Liver (tissue), 3 donors: ENCODE measurements around the gene KIF4B.

ENCODE experiments used
- ATF3 ChIP-seq: IDR thresholded peaks from 2 replicates; pipeline ENCODE4 v1.6.1; 2016; ENCODE audit warnings: antibody characterized with exemption
- CTCF ChIP-seq: fragments of 150-350 bp; IDR thresholded peaks from 2 replicates; pipeline ENCODE4 v1.5.1; 2017; ENCODE audit warnings: improper control_type of control experiment, low read depth, low read length; ENCODE audit not compliant: missing input control
- EGR1 ChIP-seq, 2 donors: IDR thresholded peaks; 2 replicates each; pipeline ENCODE4 v1.6.1; 2016 to 2018; ENCODE audit warnings: antibody characterized with exemption in 2 of 2, low read depth in 2 of 2
- FOXA1 ChIP-seq: IDR thresholded peaks from 2 replicates; pipeline ENCODE4 v1.6.1; 2016; ENCODE audit warnings: antibody characterized with exemption
- HNF4A ChIP-seq, 2 donors: conservative IDR thresholded peaks; 2 replicates each; pipeline ENCODE4 v1.6.1; 2016; ENCODE audit warnings: antibody characterized with exemption in 2 of 2, mild to moderate bottlenecking in 2 of 2
- JUND ChIP-seq, 2 donors: IDR thresholded peaks; 2 replicates each; pipeline ENCODE4 v1.6.1; 2016; ENCODE audit warnings: antibody characterized with exemption in 2 of 2
- MAX ChIP-seq: IDR thresholded peaks from 2 replicates; pipeline ENCODE4 v1.6.1; 2016; ENCODE audit warnings: antibody characterized with exemption
- NR2F2 ChIP-seq: IDR thresholded peaks from 2 replicates; pipeline ENCODE4 v1.6.1; 2016; ENCODE audit warnings: antibody characterized with exemption
- RAD21 ChIP-seq, 2 donors: IDR thresholded peaks; 2 replicates each; pipeline ENCODE4 v1.6.1; 2016; ENCODE audit warnings: antibody characterized with exemption in 2 of 2, mild to moderate bottlenecking in 2 of 2
- REST ChIP-seq: IDR thresholded peaks from 2 replicates; pipeline ENCODE4 v1.6.1; 2016; ENCODE audit warnings: antibody characterized with exemption, mild to moderate bottlenecking
- RXRA ChIP-seq, 2 donors: IDR thresholded peaks; 2 replicates each; pipeline ENCODE4 v1.6.1; 2017 to 2018; ENCODE audit warnings: antibody characterized with exemption in 2 of 2, mild to moderate bottlenecking in 1 of 2
- SP1 ChIP-seq: IDR thresholded peaks from 2 replicates; pipeline ENCODE4 v1.6.1; 2018; ENCODE audit warnings: antibody characterized with exemption, mild to moderate bottlenecking
- TAF1 ChIP-seq: conservative IDR thresholded peaks from 2 replicates; pipeline ENCODE4 v1.6.1; 2016; ENCODE audit warnings: antibody characterized with exemption, mild to moderate bottlenecking
- ZBTB33 ChIP-seq: IDR thresholded peaks from 2 replicates; pipeline ENCODE4 v1.6.1; 2016; ENCODE audit warnings: antibody characterized with exemption
- donor health status: healthy.
- donor health status: healthy.

- TF ChIP-seq REST (no peak), MAX (no peak), CTCF (no peak), RAD21 (IDR thresholded peaks at IDR 0.05) (no peak), TAF1 (no peak), SP1 (no peak), ZBTB33 (no peak), ATF3 (no peak), EGR1 (IDR thresholded peaks at IDR 0.05; ENCODE audit: low read depth in 2 of 2) (no peak), FOXA1 (no peak), HNF4A (conservative IDR thresholded peaks at IDR 0.05) (no peak), JUND (IDR thresholded peaks at IDR 0.05) (no peak), RXRA (IDR thresholded peaks at IDR 0.05) (no peak), NR2F2 (no peak)
These were observed 6.2 kb downstream of the KIF4B start for GRCh38 chr5:155019601-155020226.
